Mononuclear cell (primary cell): ENCODE data around the gene SNORC. TPM values are rescaled to one million over a fixed set of nuclear protein-coding genes. Genes with fewer than 3 reads are reported as not detected.
"Not testable (repeated sequence)": the region's sequence is repeated elsewhere in the genome, so short reads cannot be mapped to it uniquely, and the experiment has no call there.

ENCODE experiments used
- H3K27me3 ChIP-seq: 2 replicates; pipeline ENCODE4 v1.6.0; 2011; ENCODE audit warnings: low read length, control low read depth; ENCODE audit not compliant: insufficient read depth
- H3K4me1 ChIP-seq: 2 replicates; pipeline ENCODE4 v1.5.1; 2011; ENCODE audit warnings: mild to moderate bottlenecking, low read length, control low read depth; ENCODE audit not compliant: insufficient read depth
- H3K4me3 ChIP-seq: 2 replicates; pipeline ENCODE4 v1.5.1; 2011; ENCODE audit warnings: mild to moderate bottlenecking, low read length, moderate library complexity
- H3K9me3 ChIP-seq: 2 replicates; pipeline ENCODE4 v1.5.1; 2011; ENCODE audit warnings: low read depth, mild to moderate bottlenecking, control low read depth, low read length
- total RNA-seq: library from RNA; depleted of rRNA; stranded (reverse); fragments of >200 nt; gene quantifications from one replicate; pipeline ENCODE4 v1.2.3, GENCODE V29; 2012

Gene SNORC
- total RNA-seq, 1 donor, result under 0.01 TPM

DNA sequence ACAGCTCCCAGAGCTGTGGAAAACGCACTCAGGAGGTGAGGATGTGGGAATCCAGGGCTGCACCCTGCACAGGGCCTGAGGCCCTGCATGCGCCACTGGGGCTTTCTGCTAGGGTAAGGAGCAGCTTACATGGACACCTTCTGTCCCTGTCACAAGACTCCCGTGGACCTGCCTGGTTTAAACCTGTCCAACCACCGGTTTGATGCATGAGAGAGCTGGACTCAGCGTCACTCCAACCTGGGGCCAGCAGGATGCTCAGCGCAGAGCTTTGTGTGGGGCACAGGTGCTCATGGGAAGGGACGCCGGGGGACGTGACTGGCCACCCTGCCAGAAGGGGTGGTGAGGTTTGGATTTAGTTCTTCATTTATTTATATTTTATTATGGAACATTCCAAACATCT lies 24.2 kb downstream of the SNORC start:
- Histone ChIP-seq H3K4me3 (no peak overlapping the region), H3K4me1 (no peaks in the 10 kb centered on the region), H3K27me3 (no peaks in the 10 kb centered on the region), H3K9me3 (no peaks in the 10 kb centered on the region)

DNA sequence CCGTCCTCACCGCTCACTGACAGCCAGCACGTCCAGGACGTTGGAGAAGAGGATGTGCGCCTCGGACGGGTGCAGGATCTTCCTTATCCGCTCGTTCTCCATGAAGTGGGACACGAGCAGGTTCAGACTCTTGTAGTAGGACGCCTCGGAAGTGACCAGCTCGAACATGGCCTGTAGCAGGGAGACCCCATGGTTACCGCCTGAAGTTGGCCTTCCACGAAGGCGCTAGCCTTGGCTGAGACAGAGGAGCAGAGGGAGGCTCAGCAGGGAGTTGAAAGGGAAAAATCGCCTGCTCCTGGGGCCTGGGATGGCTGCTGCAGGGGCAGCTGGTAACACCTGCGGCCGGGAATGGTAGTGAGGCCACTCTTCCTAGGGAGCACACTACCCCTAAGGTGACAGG lies 24.7 kb downstream of the SNORC start:
- Histone ChIP-seq H3K4me3 (no peak overlapping the region), H3K4me1 (no peaks in the 10 kb centered on the region), H3K9me3 (no peaks in the 10 kb centered on the region), H3K27me3 (no peaks in the 10 kb centered on the region)

GRCh38 chr2:232896111-232896510 lies 26.0 kb downstream of the SNORC start:
- no peaks in the 10 kb centered on the region for H3K27me3 ChIP-seq
- peaks cover 4% of the 10 kb centered on the region for H3K4me1 ChIP-seq
- H3K4me3 ChIP-seq, result no peak overlapping the region
- H3K9me3 ChIP-seq, result no peaks in the 10 kb centered on the region

DNA sequence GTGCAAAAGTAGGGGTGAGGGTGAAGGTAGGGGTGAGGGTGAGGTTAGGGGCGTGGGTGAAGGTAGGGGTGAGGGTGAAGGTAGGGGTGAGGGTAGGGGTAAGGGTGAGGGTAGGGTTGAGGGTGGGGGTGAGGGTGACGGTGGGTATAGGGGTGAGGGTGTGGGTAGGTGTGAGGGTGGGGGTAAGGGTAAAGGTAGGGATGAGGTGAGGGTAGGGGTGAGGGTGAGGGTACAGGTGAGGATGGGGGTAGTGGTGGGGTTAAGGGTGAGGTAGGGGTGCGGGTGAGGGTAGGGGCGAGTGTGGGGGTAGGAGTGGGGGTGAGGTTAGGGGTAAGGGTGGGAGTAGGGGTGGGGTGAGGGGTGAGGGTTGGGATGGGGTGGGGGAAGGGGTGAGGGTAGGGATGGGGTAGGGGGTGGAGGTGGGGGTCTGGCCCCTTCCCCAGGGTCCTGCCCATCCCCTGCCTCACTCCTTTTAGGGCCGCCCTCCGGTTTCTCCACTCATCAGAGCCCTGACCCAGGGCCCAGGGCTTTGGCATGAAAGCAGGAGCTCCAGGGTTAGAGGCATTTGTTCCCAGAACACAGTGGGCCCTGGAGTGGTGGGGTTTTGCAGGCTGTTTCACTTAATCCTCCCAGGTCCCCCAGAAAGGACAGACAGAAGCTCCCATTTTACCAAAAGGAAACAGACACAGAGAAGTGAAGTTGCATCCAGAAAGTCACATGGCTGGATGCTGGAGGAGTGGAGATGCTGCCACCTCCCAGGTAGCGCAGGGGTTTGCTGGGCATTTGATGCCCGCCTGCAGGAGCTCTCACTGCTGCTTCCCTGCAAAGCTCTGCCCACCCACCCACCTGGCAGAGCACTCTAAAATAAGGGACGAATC lies 26.9 kb downstream of the SNORC start:
- Histone ChIP-seq H3K4me3 (no peak overlapping the region), H3K27me3 (no peaks in the 10 kb centered on the region), H3K9me3 (no peaks in the 10 kb centered on the region), H3K4me1 (peaks cover 12% of the 10 kb centered on the region)

DNA sequence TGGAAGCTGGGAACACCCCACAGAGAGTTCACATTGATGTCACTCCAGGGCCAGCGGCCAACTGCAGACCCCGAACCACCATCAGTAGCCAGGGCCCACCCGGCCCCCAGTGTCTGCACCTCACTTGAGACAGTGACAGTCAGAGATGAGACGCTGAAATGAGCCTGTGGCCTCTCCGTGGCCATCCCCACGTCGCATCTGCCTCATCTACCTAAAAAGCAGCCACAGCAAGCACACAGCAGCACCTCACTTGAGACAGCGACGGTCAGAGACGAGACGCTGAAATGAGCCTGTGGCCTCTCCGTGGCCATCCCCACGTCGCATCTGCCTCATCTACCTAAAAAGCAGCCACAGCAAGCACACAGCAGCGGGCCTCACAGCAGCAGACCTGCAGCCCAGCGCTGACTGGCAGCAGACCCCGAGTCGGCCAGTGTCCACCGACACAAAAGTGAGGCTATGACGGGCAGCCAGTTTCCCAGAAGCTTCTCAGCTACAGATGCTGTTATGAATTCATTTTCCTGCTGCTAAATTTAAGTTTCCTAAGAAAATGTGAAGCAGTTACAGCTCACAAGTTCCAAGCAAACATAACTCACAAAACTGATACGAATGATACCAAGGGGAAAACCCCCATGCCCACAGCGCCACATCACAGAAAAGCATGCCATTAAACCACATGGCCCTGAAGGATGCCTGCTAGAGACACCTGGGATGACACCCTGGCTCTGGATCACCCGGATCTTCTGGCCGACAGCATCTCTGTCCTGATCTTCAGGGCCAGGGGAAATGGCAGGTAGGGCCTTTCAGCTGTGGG lies 27.7 kb downstream of the SNORC start:
- Histone ChIP-seq H3K9me3 (no peaks in the 10 kb centered on the region), H3K4me3 (no peak overlapping the region), H3K27me3 (no peaks in the 10 kb centered on the region), H3K4me1 (peaks cover 12% of the 10 kb centered on the region)

GRCh38 chr2:232898592-232899543 lies 28.8 kb downstream of the SNORC start:
- Histone ChIP-seq H3K4me3 (no peak overlapping the region), H3K4me1 (peaks cover 12% of the 10 kb centered on the region), H3K27me3 (no peaks in the 10 kb centered on the region), H3K9me3 (no peaks in the 10 kb centered on the region)

GRCh38 chr2:232900811-232901735 lies 31.0 kb downstream of the SNORC start:
- Histone ChIP-seq H3K4me3 (no peak overlapping the region), H3K4me1 (peaks cover 12% of the 10 kb centered on the region), H3K27me3 (no peaks in the 10 kb centered on the region), H3K9me3 (no peaks in the 10 kb centered on the region)

GRCh38 chr2:232901736-232902578 lies 31.9 kb downstream of the SNORC start:
- no peaks in the 10 kb centered on the region for H3K27me3 ChIP-seq
- no peak overlapping the region for H3K4me3 ChIP-seq
- peaks cover 12% of the 10 kb centered on the region for H3K4me1 ChIP-seq
- H3K9me3 ChIP-seq, result no peaks in the 10 kb centered on the region

DNA sequence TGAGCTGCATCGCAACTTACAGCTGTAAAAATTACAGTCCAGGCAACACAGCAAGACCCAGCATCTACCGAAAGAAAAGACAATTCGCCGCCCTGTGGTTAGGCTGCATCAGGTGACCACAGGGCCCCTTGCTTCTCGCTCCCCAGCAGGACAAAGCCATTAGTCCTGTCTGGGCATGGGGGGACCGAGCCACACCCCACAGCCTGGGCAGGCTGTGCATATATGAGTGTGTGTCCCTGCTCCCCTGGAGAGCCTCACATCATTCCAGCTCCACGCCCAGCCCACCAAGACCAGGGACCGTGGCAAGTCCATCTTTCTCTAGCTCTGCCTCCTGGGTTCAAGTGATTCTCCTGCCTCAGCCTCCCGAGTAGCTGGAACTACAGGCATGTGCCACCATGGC lies 33.9 kb downstream of the SNORC start:
- no peaks in the 10 kb centered on the region for H3K9me3 ChIP-seq
- peaks cover 5% of the 10 kb centered on the region for H3K27me3 ChIP-seq
- H3K4me1 ChIP-seq, result peaks cover 12% of the 10 kb centered on the region
- H3K4me3 ChIP-seq, result no peak overlapping the region

- peaks cover 13% of the 10 kb centered on the region for H3K9me3 ChIP-seq
- H3K27me3 ChIP-seq, H3K4me3 ChIP-seq, H3K4me1 ChIP-seq: not testable (repeated sequence)
Measured at GRCh38 chr2:232906867-232907717, 37.0 kb downstream of the SNORC start.

GRCh38 chr2:232907718-232908085 lies 37.6 kb downstream of the SNORC start:
- not testable (repeated sequence) for H3K4me1 ChIP-seq, H3K4me3 ChIP-seq
- Histone ChIP-seq H3K27me3 (peaks cover 13% of the 10 kb centered on the region), H3K9me3 (peaks cover 17% of the 10 kb centered on the region)

DNA sequence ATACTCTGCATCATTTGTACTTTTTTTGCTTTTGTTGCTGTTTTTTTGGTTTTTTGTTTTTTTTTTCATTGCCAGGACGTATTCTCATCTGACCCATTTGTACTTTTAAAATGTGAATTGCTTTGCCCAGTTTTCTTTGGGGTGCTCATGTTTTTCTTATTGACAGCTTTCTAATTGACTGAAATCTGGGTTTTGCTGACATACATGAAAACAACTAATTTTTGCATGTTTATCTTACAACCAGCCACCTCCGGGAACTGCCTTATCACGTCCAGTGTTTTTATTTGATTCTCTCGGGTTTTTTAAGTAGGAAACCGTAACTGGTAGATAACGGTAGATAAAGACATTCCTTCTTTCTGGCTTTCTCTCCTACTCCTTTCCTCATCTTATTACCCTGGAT lies 38.6 kb downstream of the SNORC start:
- Histone ChIP-seq H3K27me3 (peaks cover 17% of the 10 kb centered on the region), H3K4me3 (no peak overlapping the region), H3K4me1 (no peaks in the 10 kb centered on the region), H3K9me3 (peaks cover 17% of the 10 kb centered on the region)
